Natural killer cell (primary cell): Measurements from ENCODE around the gene SRD5A3. TPM values are rescaled to one million over a fixed set of nuclear protein-coding genes. Genes with fewer than 3 reads are reported as not detected.

Experiments
- ATAC-seq, 3 donors: fragments of 150-1000 bp in 2 of 3; fragments of 200-7000 bp in 1 of 3; cut with Tn5 transposase; 1 replicate in 1 of 3; 2 replicates in 2 of 3; pipeline ENCODE4 v1.10.0; 2021; ENCODE audit warnings: mild to moderate bottlenecking in 2 of 3, moderate library complexity in 2 of 3
- DNase-seq, 2 donors: peaks; one replicate each; pipeline versions ENCODE4 v3.0.0 to v3.0.0-alpha.2; 2013 to 2021; ENCODE audit warnings: mixed read lengths in 1 of 2
- H3K27ac ChIP-seq: one replicate; pipeline ENCODE4 v1.5.1; 2013; ENCODE audit warnings: mild to moderate bottlenecking, low read length
- H3K27me3 ChIP-seq: one replicate; pipeline ENCODE4 v1.6.1; 2013; ENCODE audit warnings: low read length; ENCODE audit not compliant: control insufficient read depth, insufficient read depth
- H3K36me3 ChIP-seq: one replicate; pipeline ENCODE4 v1.6.1; 2013; ENCODE audit warnings: low read length; ENCODE audit not compliant: control insufficient read depth, insufficient read depth
- H3K4me1 ChIP-seq: one replicate; pipeline ENCODE4 v1.6.1; 2013; ENCODE audit warnings: low read length; ENCODE audit not compliant: control insufficient read depth, insufficient read depth
- H3K4me3 ChIP-seq: one replicate; pipeline ENCODE4 v1.5.1; 2013; ENCODE audit warnings: low read length
- H3K9me3 ChIP-seq: one replicate; pipeline ENCODE4 v1.6.1; 2013; ENCODE audit warnings: low read length; ENCODE audit not compliant: control insufficient read depth, insufficient read depth
- H3K27ac Mint-ChIP-seq, 2 donors: one replicate each; pipeline ENCODE4 v1.8.0; 2022; ENCODE audit warnings: mild to moderate bottlenecking in 2 of 2, mixed read lengths in 2 of 2, moderate library complexity in 1 of 2
- H3K27me3 Mint-ChIP-seq, 2 donors: one replicate each; pipeline ENCODE4 v1.8.0; 2022; ENCODE audit warnings: low read depth in 2 of 2, mixed read lengths in 2 of 2
- H3K36me3 Mint-ChIP-seq: one replicate; pipeline ENCODE4 v1.8.0; 2022; ENCODE audit warnings: mixed read lengths
- H3K4me1 Mint-ChIP-seq, 2 donors: one replicate each; pipeline ENCODE4 v1.8.0; 2022; ENCODE audit warnings: mixed read lengths in 2 of 2
- H3K4me3 Mint-ChIP-seq: one replicate; pipeline ENCODE4 v1.8.0; 2022; ENCODE audit warnings: mild to moderate bottlenecking, moderate library complexity, mixed read lengths
- H3K9me3 Mint-ChIP-seq, 2 donors: one replicate each; pipeline ENCODE4 v1.8.0; 2022; ENCODE audit warnings: mixed read lengths in 2 of 2
- CTCF ChIP-seq: fragments of 200-600 bp; IDR thresholded peaks from one replicate; pipeline ENCODE4 v1.8.0; 2022; ENCODE audit warnings: antibody characterized with exemption
- WGBS: methylation state at CpG from one replicate; pipeline ENCODE4 v1.1.7; 2013; ENCODE audit warnings: missing lambda C conversion rate; ENCODE audit not compliant: insufficient coverage; 5-methylcytosine and 5-hydroxymethylcytosine counted together
- intact Hi-C: fragments of 100-400 bp; cut with micrococcal nuclease; formaldehyde crosslinking; loops from one replicate; pipeline ENCODE4 v1.14.2; 2022
- total RNA-seq, 4 donors: library from RNA; stranded (reverse); fragments of 120-200 nt in 1 of 4; gene quantifications; one replicate each; pipeline versions ENCODE4 v1.2.3 to v1.2.4, GENCODE V29; 2013 to 2022

Gene SRD5A3
- total RNA-seq, 3 donors from 2014 or later (not counting 1 experiment from before 2014, with no cell fraction given) = 3.5 to 5.6 (median 4.5) TPM

- Histone ChIP-seq H3K27ac (no peak overlapping the region), H3K4me3 (no peak overlapping the region), H3K4me1 (no peaks in the 10 kb centered on the region), H3K9me3 (no peaks in the 10 kb centered on the region), H3K36me3 (peaks cover 27% of the 10 kb centered on the region), H3K27me3 (no peaks in the 10 kb centered on the region)
- no peaks in the 10 kb centered on the region for H3K27me3 Mint-ChIP-seq
- H3K4me3 Mint-ChIP-seq = no peak overlapping the region
- H3K36me3 Mint-ChIP-seq = no peaks in the 10 kb centered on the region
- ATAC-seq = no peak
- H3K27ac Mint-ChIP-seq = no peak overlapping the region
- no peak for DNase-seq
- intact Hi-C loops = no loop called here
- no peak for TF ChIP-seq CTCF
- no peaks in the 10 kb centered on the region for H3K9me3 Mint-ChIP-seq
- peaks cover 42 to 58% of the 10 kb centered on the region in 2 donors for H3K4me1 Mint-ChIP-seq
- WGBS = no CpG with 5 or more reads among the region's 3 CpGs
Measured at GRCh38 chr4:55407764-55408163, 61.7 kb downstream of the SRD5A3 start.

GRCh38 chr4:55409468-55410171 lies 63.6 kb downstream of the SRD5A3 start:
- H3K27me3 ChIP-seq = no peaks in the 10 kb centered on the region
- H3K4me3 ChIP-seq = no peak overlapping the region
- peaks cover 18% of the 10 kb centered on the region for H3K36me3 ChIP-seq
- Mint-ChIP-seq H3K9me3 (no peaks in the 10 kb centered on the region), H3K4me1 (peaks cover 42 to 47% of the 10 kb centered on the region in 2 donors), H3K4me3 (no peak overlapping the region), H3K27me3 (no peaks in the 10 kb centered on the region), H3K27ac (peak overlapping the region in 1 of 2 donors; percentile 53), H3K36me3 (no peaks in the 10 kb centered on the region)
- DNase-seq (peak in 1 of 2 donors; percentile 38), ATAC-seq (no peak)
- H3K4me1 ChIP-seq = no peaks in the 10 kb centered on the region
- intact Hi-C loops = no loop called here
- H3K9me3 ChIP-seq = no peaks in the 10 kb centered on the region
- 72% methylated on average over 10 of the region's 10 CpGs for WGBS
- H3K27ac ChIP-seq = no peak overlapping the region
- no peak for TF ChIP-seq CTCF

GRCh38 chr4:55410431-55410830 lies 64.4 kb downstream of the SRD5A3 start:
- H3K27ac Mint-ChIP-seq = peak overlapping the region in 1 of 2 donors; percentile 53
- no peak for DNase-seq
- no peaks in the 10 kb centered on the region for H3K9me3 ChIP-seq
- no peak overlapping the region for H3K4me3 Mint-ChIP-seq
- no peak overlapping the region for H3K27ac ChIP-seq
- no peaks in the 10 kb centered on the region for H3K36me3 Mint-ChIP-seq
- H3K9me3 Mint-ChIP-seq = no peaks in the 10 kb centered on the region
- ATAC-seq = no peak
- H3K4me1 ChIP-seq = no peaks in the 10 kb centered on the region
- peaks cover 36 to 46% of the 10 kb centered on the region in 2 donors for H3K4me1 Mint-ChIP-seq
- no peak for TF ChIP-seq CTCF
- H3K27me3 ChIP-seq = no peaks in the 10 kb centered on the region
- intact Hi-C loops = no loop called here
- 98% methylated on average over 8 of the region's 8 CpGs for WGBS
- no peaks in the 10 kb centered on the region for H3K27me3 Mint-ChIP-seq
- H3K36me3 ChIP-seq = peaks cover 19% of the 10 kb centered on the region
- no peak overlapping the region for H3K4me3 ChIP-seq

GRCh38 chr4:55411621-55412020 lies 65.6 kb downstream of the SRD5A3 start:
- ATAC-seq (no peak), DNase-seq (no peak)
- Mint-ChIP-seq H3K36me3 (peaks cover under 1% of the 10 kb centered on the region), H3K4me1 (peaks cover 27 to 37% of the 10 kb centered on the region in 2 donors), H3K27me3 (no peaks in the 10 kb centered on the region), H3K4me3 (no peak overlapping the region), H3K27ac (no peak overlapping the region), H3K9me3 (no peaks in the 10 kb centered on the region)
- H3K27me3 ChIP-seq = no peaks in the 10 kb centered on the region
- intact Hi-C loops = no loop called here
- H3K27ac ChIP-seq = no peak overlapping the region
- peaks cover 22% of the 10 kb centered on the region for H3K36me3 ChIP-seq
- no peak for TF ChIP-seq CTCF
- no peaks in the 10 kb centered on the region for H3K4me1 ChIP-seq
- H3K4me3 ChIP-seq = no peak overlapping the region
- WGBS = 98% methylated on average over 6 of the region's 6 CpGs
- H3K9me3 ChIP-seq = no peaks in the 10 kb centered on the region
